ENCODE measurements around the gene MYO7A. TPM values are rescaled to one million over a fixed set of nuclear protein-coding genes. Genes with fewer than 3 reads are reported as not detected.

MYO7A gene
- total RNA-seq, 3 donors from 2014 or later = 2.3 to 9.9 (median 6.7) TPM

GRCh38 chr11:77087723-77088225 is 40.3 kb upstream of the MYO7A start:
- TF ChIP-seq CTCF (IDR thresholded peaks at IDR 0.05) = no peak
- no peaks in the 10 kb centered on the region for H3K9me3 ChIP-seq
- no peak overlapping the region for H3K4me3 ChIP-seq
- no peaks in the 10 kb centered on the region for H3K36me3 ChIP-seq (ENCODE audit: low read depth)
- peak; percentile 19 to 48 (median 47) for DNase-seq
- ATAC-seq = no peak
- intact Hi-C loops (cut with DNase I, micrococcal nuclease) = no loop called here
- peaks cover 84% of the 10 kb centered on the region for H3K4me1 ChIP-seq (ENCODE audit: low read depth)

DNA sequence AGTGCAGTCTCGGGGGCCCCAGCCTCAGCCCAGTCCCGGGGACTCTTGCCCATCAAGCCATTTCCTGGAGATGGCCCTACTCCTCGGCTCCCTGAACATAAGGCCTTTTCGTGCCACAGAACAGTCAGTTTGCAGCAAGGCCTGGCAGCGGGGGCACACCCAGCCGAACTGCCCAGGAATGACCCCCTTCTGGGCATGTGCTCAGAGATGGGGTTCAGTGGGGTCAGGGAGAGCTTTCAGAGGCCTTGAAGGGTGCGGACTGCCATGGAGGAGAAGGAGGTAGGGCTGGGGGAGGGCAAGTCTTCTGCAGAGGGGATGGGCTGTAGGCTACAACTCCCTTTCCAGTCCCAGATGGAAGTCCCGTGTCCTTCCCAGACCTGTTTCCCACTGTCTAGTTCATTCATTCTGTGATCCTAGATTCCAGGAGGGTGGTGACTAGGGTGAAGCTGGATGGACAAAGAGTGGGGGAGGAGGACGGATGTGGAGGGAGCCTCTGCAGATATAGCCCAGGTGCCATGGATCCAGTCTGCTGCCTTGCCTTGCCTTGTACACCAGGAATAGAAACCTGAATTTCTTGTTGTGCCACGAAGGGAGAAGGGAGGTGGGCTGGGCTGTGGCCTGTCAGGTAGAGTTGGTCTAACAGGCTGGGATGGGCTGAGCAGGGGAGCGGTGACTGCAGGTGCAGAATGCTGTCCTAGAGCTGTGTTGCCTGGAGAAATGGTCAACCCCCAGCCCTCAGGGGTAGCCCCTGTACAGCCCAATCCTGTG is 39.6 kb upstream of the MYO7A start:
- peak; percentile 42 for ATAC-seq
- peak; percentile 69 to 75 (median 72) for DNase-seq
- H3K9me3 ChIP-seq = no peaks in the 10 kb centered on the region
- no peak overlapping the region for H3K4me3 ChIP-seq
- H3K36me3 ChIP-seq (ENCODE audit: low read depth) = no peaks in the 10 kb centered on the region
- no peak for TF ChIP-seq CTCF (IDR thresholded peaks at IDR 0.05)
- H3K4me1 ChIP-seq (ENCODE audit: low read depth) = peaks cover 77% of the 10 kb centered on the region
- intact Hi-C loops (cut with DNase I, micrococcal nuclease) = no loop called here

- H3K9me3 ChIP-seq = no peaks in the 10 kb centered on the region
- peaks cover 73% of the 10 kb centered on the region for H3K4me1 ChIP-seq (ENCODE audit: low read depth)
- H3K36me3 ChIP-seq (ENCODE audit: low read depth) = no peaks in the 10 kb centered on the region
- DNase-seq (peak in 2 of 3 donors; percentile 37 to 42), ATAC-seq (no peak)
- TF ChIP-seq CTCF (IDR thresholded peaks at IDR 0.05) = no peak
- no peak overlapping the region for H3K4me3 ChIP-seq
- intact Hi-C loops (cut with DNase I, micrococcal nuclease) = no loop called here
Measured at GRCh38 chr11:77089004-77089545, 39.0 kb upstream of the MYO7A start.

DNA sequence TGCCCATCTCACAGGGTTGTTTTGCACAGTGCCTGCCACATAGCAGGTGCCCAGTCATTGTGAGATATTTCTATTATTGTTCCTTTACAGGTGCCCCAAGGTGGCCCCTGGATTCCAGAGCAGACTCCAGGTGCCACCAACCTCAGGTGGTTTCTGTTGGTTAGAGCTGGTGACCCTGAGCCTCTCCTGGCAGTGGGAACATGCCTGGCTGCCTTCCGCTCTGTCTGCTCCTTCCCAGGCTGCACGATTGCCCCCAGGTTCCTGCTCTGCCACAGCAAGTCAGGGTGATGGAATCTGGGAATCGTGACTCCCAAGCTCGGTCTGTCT is 38.0 kb upstream of the MYO7A start:
- Histone ChIP-seq H3K9me3 (no peaks in the 10 kb centered on the region), H3K4me1 (ENCODE audit: low read depth) (peaks cover 73% of the 10 kb centered on the region), H3K36me3 (ENCODE audit: low read depth) (no peaks in the 10 kb centered on the region), H3K4me3 (no peak overlapping the region)
- DNase-seq (no peak), ATAC-seq (no peak)
- no peak for TF ChIP-seq CTCF (IDR thresholded peaks at IDR 0.05)
- intact Hi-C loops (cut with DNase I, micrococcal nuclease) = loop anchor here (5.0 kb wide), 1 partner anchor 43 kb away; no protein-coding TSS in a partner anchor

DNA sequence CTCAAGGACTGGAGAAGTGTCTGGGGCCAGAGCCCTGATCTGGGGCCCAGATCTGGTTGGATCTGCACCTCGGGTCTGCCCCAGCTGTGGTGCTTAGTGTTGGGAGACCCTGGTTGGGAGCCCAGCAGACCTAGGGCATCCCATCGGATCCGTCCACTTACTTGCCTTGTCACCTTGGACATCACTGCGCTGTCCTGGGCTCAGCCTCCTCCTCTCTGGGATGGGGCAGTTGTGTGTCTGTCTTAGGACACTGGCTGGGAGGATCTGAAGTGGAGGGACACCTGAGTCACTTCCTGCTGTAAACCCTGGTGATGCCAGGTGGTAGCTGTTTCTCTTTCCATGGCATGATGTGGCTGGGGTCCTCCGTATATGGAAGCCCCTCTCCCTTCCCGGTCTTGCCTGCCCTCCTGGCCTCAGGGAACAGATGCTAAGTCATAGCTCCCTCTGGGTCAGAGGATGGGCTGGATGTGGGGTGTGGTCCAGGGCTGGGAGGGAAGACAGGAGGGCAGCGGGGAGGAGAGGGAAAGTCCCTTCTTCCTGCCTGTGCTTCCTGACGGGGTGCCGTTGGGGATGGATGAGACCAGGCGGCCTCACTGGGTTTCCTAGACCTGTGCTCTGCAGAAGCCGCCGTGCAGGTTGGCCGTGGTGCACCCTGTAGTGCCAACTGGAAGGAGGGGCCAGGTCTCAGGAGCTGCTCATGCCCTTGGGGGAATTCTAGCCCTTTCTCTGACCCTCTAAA is 37.5 kb upstream of the MYO7A start:
- no peak overlapping the region for H3K4me3 ChIP-seq
- ATAC-seq (peak; percentile 38), DNase-seq (peak; percentile 50 to 75 (median 72))
- no peak for TF ChIP-seq CTCF (IDR thresholded peaks at IDR 0.05)
- intact Hi-C loops (cut with DNase I, micrococcal nuclease) = loop anchor here (5.0 kb wide), 1 partner anchor 43 kb away; no protein-coding TSS in a partner anchor
- no peaks in the 10 kb centered on the region for H3K9me3 ChIP-seq
- peaks cover 73% of the 10 kb centered on the region for H3K4me1 ChIP-seq (ENCODE audit: low read depth)
- no peaks in the 10 kb centered on the region for H3K36me3 ChIP-seq (ENCODE audit: low read depth)
